ENCODE measurements around the gene BEND3.

DNA sequence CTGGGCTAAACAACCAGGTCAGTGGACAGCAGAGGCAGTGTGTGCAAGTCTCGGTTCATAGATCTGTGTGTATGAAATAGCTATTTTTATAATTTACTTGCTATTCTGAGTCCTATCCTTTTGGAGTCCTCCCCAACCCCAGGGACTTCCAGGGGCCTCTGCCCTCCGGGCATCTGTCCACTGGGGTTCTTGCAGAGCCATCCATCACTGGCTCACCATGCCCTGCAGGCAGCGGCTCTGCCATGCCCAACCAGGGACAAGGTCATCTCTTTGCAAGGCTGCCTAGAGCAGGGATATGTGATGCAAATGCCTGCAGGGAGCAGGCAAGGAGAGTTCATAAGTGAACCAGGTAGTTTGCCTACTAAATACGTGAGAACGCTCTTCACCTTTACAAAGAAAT, 10.5 kb upstream of the BEND3 start:
- TF ChIP-seq, protein P1, sequence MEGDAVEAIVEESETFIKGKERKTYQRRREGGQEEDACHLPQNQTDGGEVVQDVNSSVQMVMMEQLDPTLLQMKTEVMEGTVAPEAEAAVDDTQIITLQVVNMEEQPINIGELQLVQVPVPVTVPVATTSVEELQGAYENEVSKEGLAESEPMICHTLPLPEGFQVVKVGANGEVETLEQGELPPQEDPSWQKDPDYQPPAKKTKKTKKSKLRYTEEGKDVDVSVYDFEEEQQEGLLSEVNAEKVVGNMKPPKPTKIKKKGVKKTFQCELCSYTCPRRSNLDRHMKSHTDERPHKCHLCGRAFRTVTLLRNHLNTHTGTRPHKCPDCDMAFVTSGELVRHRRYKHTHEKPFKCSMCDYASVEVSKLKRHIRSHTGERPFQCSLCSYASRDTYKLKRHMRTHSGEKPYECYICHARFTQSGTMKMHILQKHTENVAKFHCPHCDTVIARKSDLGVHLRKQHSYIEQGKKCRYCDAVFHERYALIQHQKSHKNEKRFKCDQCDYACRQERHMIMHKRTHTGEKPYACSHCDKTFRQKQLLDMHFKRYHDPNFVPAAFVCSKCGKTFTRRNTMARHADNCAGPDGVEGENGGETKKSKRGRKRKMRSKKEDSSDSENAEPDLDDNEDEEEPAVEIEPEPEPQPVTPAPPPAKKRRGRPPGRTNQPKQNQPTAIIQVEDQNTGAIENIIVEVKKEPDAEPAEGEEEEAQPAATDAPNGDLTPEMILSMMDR (conservative IDR thresholded peaks at IDR 0.05 in 1 of 2, IDR thresholded peaks at IDR 0.05 in 1 of 2; ENCODE audit: extremely low read depth in 1 of 2, insufficient read depth in 1 of 2, low read depth in 1 of 2, low read length in 2 of 2), result no peak
- TF ChIP-seq EZH2 (IDR thresholded peaks at IDR 0.05; ENCODE audit: borderline replicate concordance, low read length), result no peak

Measured in mammary epithelial cell (primary cell).